Measurements from ENCODE around the gene GRIFIN.

DNA sequence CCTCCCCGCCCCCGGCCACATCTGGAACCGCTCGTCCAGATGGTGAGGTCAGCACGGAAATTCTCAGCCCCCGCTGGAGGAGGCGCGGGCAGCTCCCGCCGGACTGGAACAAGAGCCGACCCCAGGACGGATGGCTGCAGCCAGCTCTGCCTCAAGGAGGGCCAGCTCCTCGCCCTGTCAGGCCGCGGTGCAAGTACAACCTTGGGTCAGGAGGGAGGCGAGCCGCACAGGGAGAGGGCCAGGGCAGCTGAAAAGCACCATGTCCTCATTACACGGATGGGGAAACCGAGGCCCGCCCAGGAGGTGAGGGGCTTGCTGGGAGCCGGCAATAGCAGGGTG, 3.8 kb upstream of the GRIFIN start:
- TF ChIP-seq, protein P1, sequence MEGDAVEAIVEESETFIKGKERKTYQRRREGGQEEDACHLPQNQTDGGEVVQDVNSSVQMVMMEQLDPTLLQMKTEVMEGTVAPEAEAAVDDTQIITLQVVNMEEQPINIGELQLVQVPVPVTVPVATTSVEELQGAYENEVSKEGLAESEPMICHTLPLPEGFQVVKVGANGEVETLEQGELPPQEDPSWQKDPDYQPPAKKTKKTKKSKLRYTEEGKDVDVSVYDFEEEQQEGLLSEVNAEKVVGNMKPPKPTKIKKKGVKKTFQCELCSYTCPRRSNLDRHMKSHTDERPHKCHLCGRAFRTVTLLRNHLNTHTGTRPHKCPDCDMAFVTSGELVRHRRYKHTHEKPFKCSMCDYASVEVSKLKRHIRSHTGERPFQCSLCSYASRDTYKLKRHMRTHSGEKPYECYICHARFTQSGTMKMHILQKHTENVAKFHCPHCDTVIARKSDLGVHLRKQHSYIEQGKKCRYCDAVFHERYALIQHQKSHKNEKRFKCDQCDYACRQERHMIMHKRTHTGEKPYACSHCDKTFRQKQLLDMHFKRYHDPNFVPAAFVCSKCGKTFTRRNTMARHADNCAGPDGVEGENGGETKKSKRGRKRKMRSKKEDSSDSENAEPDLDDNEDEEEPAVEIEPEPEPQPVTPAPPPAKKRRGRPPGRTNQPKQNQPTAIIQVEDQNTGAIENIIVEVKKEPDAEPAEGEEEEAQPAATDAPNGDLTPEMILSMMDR (conservative IDR thresholded peaks at IDR 0.05 in 1 of 2, IDR thresholded peaks at IDR 0.05 in 1 of 2; ENCODE audit: low read depth in 1 of 2, low read length in 2 of 2), result no peak
- TF ChIP-seq EZH2 (IDR thresholded peaks at IDR 0.05; ENCODE audit: low read length, missing control alignments), result no peak

Data from fibroblast of lung (primary cell).